GM19023 (cell line): ENCODE data around the gene PLEKHJ1.

ENCODE experiments used
- ATAC-seq: cut with Tn5 transposase; IDR thresholded peaks from one replicate; pipeline ENCODE4 v1.9.1; 2021; ENCODE audit warnings: mild to moderate bottlenecking, moderate library complexity; ENCODE audit not compliant: unreplicated experiment

PLEKHJ1 gene

GRCh38 chr19:2224754-2225349, 11.3 kb downstream of the PLEKHJ1 start:
- ATAC-seq = no peak

GRCh38 chr19:2223959-2224358, 12.2 kb downstream of the PLEKHJ1 start:
- ATAC-seq = no peak

GRCh38 chr19:2223391-2223790, 12.7 kb downstream of the PLEKHJ1 start:
- ATAC-seq = no peak

- no peak for ATAC-seq
These were observed 14.2 kb downstream of the PLEKHJ1 start for GRCh38 chr19:2221918-2222317.

- no peak for ATAC-seq
These were observed 14.8 kb downstream of the PLEKHJ1 start for GRCh38 chr19:2221250-2221831.

GRCh38 chr19:2219726-2220125, 16.4 kb downstream of the PLEKHJ1 start:
- ATAC-seq = no peak

GRCh38 chr19:2217591-2217990, 18.5 kb downstream of the PLEKHJ1 start:
- no peak for ATAC-seq

- ATAC-seq = no peak
These were observed 19.5 kb downstream of the PLEKHJ1 start for GRCh38 chr19:2216361-2217225.

GRCh38 chr19:2215281-2215751, 20.8 kb downstream of the PLEKHJ1 start:
- ATAC-seq = no peak

GRCh38 chr19:2214251-2214650, 21.9 kb downstream of the PLEKHJ1 start:
- no peak for ATAC-seq

- ATAC-seq = no peak
These were observed 22.3 kb downstream of the PLEKHJ1 start for GRCh38 chr19:2213799-2214198.

GRCh38 chr19:2212861-2213711, 23.0 kb downstream of the PLEKHJ1 start:
- no peak for ATAC-seq

- ATAC-seq = no peak
These were observed 25.0 kb downstream of the PLEKHJ1 start for GRCh38 chr19:2210987-2211740.

- no peak for ATAC-seq
These were observed 25.9 kb downstream of the PLEKHJ1 start for GRCh38 chr19:2210206-2210605.

- ATAC-seq = no peak
These were observed 26.7 kb downstream of the PLEKHJ1 start for GRCh38 chr19:2209408-2209807.

GRCh38 chr19:2208975-2209374, 27.2 kb downstream of the PLEKHJ1 start:
- ATAC-seq = no peak

- no peak for ATAC-seq
These were observed 27.9 kb downstream of the PLEKHJ1 start for GRCh38 chr19:2207991-2208860.

GRCh38 chr19:2207008-2207407, 29.1 kb downstream of the PLEKHJ1 start:
- no peak for ATAC-seq

GRCh38 chr19:2202366-2202765, 33.8 kb downstream of the PLEKHJ1 start:
- no peak for ATAC-seq
